Natural killer cell (primary cell): ENCODE measurements around the gene SGSM2. TPM values are rescaled to one million over a fixed set of nuclear protein-coding genes. Genes with fewer than 3 reads are reported as not detected.

Experiments used
- ATAC-seq, 3 donors: fragments of 150-1000 bp in 2 of 3; fragments of 200-7000 bp in 1 of 3; cut with Tn5 transposase; 1 replicate in 1 of 3; 2 replicates in 2 of 3; pipeline ENCODE4 v1.10.0; 2021; ENCODE audit warnings: mild to moderate bottlenecking in 2 of 3, moderate library complexity in 2 of 3
- DNase-seq, 2 donors: peaks; one replicate each; pipeline versions ENCODE4 v3.0.0 to v3.0.0-alpha.2; 2013 to 2021; ENCODE audit warnings: mixed read lengths in 1 of 2
- H3K27ac ChIP-seq: one replicate; pipeline ENCODE4 v1.5.1; 2013; ENCODE audit warnings: mild to moderate bottlenecking, low read length
- H3K27me3 ChIP-seq: one replicate; pipeline ENCODE4 v1.6.1; 2013; ENCODE audit warnings: low read length; ENCODE audit not compliant: control insufficient read depth, insufficient read depth
- H3K36me3 ChIP-seq: one replicate; pipeline ENCODE4 v1.6.1; 2013; ENCODE audit warnings: low read length; ENCODE audit not compliant: control insufficient read depth, insufficient read depth
- H3K4me1 ChIP-seq: one replicate; pipeline ENCODE4 v1.6.1; 2013; ENCODE audit warnings: low read length; ENCODE audit not compliant: control insufficient read depth, insufficient read depth
- H3K4me3 ChIP-seq: one replicate; pipeline ENCODE4 v1.5.1; 2013; ENCODE audit warnings: low read length
- H3K9me3 ChIP-seq: one replicate; pipeline ENCODE4 v1.6.1; 2013; ENCODE audit warnings: low read length; ENCODE audit not compliant: control insufficient read depth, insufficient read depth
- H3K27ac Mint-ChIP-seq, 2 donors: one replicate each; pipeline ENCODE4 v1.8.0; 2022; ENCODE audit warnings: mild to moderate bottlenecking in 2 of 2, mixed read lengths in 2 of 2, moderate library complexity in 1 of 2
- H3K27me3 Mint-ChIP-seq, 2 donors: one replicate each; pipeline ENCODE4 v1.8.0; 2022; ENCODE audit warnings: low read depth in 2 of 2, mixed read lengths in 2 of 2
- H3K36me3 Mint-ChIP-seq: one replicate; pipeline ENCODE4 v1.8.0; 2022; ENCODE audit warnings: mixed read lengths
- H3K4me1 Mint-ChIP-seq, 2 donors: one replicate each; pipeline ENCODE4 v1.8.0; 2022; ENCODE audit warnings: mixed read lengths in 2 of 2
- H3K4me3 Mint-ChIP-seq: one replicate; pipeline ENCODE4 v1.8.0; 2022; ENCODE audit warnings: mild to moderate bottlenecking, moderate library complexity, mixed read lengths
- H3K9me3 Mint-ChIP-seq, 2 donors: one replicate each; pipeline ENCODE4 v1.8.0; 2022; ENCODE audit warnings: mixed read lengths in 2 of 2
- WGBS: methylation state at CpG from one replicate; pipeline ENCODE4 v1.1.7; 2013; ENCODE audit warnings: missing lambda C conversion rate; ENCODE audit not compliant: insufficient coverage; 5-methylcytosine and 5-hydroxymethylcytosine counted together
- intact Hi-C: fragments of 100-400 bp; cut with micrococcal nuclease; formaldehyde crosslinking; loops from one replicate; pipeline ENCODE4 v1.14.2; 2022
- total RNA-seq, 4 donors: library from RNA; stranded (reverse); fragments of 120-200 nt in 1 of 4; gene quantifications; one replicate each; pipeline versions ENCODE4 v1.2.3 to v1.2.4, GENCODE V29; 2013 to 2022
- TF ChIP-seq, protein P1 (sequence below): fragments of 200-600 bp; IDR thresholded peaks from one replicate; pipeline ENCODE4 v1.8.0; 2022; ENCODE audit warnings: antibody characterized with exemption

SGSM2 gene
- total RNA-seq, 3 donors from 2014 or later (not counting 1 experiment from before 2014, with no cell fraction given): 65.4 to 75.7 (median 73.6) TPM

DNA sequence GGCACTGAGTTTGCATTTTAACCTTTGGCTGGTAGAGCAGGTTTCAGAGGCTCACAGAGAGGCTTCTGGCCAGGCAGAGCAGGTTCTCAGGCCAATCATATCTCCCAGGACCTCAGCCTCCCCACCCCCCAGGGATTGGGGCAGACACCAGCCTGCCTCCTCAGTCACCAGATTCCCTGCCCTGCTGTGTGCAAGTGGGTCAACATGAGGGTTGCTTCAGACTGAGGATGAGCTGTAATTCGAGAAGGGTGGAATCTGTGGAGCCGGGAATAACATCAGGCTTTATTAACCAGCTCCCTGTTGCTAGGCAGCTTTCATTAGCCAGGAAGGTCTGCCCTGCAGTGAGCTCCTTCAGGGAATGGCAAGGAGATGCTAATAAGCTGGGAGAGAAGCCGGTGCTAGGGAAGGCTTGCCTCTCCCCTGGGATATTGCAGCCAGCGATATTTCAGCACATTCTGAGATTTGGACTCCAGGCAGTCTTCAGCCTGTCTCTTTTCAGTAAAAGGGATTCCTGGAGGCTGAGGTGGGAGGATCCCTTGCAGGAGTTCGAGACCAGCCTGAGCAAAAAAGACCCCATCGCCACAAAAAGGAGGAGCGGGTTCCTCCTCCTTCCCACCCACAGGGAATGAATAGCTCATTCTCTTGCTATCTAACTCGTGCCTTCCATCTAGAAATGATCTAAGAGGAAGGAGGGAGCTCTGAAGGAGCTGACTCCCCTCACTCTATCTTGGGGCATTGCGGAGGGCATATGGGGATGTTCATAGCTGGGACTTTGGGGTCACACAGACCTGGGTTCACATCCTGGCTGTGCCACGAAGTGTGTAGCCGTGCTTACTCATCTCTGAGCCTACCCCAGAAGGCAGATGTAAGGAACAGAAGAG lies 10.7 kb downstream of the SGSM2 start:
- no peak for DNase-seq
- Mint-ChIP-seq H3K27ac (no peak overlapping the region), H3K4me3 (no peak overlapping the region), H3K27me3 (no peaks in the 10 kb centered on the region), H3K9me3 (no peaks in the 10 kb centered on the region), H3K36me3 (no peaks in the 10 kb centered on the region), H3K4me1 (peaks cover 0 to 3% of the 10 kb centered on the region in 2 donors)
- no peak overlapping the region for H3K4me3 ChIP-seq
- H3K27ac ChIP-seq: no peak overlapping the region
- 90% methylated on average over 9 of the region's 11 CpGs for WGBS
- peaks cover 3% of the 10 kb centered on the region for H3K4me1 ChIP-seq
- no peaks in the 10 kb centered on the region for H3K36me3 ChIP-seq
- TF ChIP-seq, protein P1, sequence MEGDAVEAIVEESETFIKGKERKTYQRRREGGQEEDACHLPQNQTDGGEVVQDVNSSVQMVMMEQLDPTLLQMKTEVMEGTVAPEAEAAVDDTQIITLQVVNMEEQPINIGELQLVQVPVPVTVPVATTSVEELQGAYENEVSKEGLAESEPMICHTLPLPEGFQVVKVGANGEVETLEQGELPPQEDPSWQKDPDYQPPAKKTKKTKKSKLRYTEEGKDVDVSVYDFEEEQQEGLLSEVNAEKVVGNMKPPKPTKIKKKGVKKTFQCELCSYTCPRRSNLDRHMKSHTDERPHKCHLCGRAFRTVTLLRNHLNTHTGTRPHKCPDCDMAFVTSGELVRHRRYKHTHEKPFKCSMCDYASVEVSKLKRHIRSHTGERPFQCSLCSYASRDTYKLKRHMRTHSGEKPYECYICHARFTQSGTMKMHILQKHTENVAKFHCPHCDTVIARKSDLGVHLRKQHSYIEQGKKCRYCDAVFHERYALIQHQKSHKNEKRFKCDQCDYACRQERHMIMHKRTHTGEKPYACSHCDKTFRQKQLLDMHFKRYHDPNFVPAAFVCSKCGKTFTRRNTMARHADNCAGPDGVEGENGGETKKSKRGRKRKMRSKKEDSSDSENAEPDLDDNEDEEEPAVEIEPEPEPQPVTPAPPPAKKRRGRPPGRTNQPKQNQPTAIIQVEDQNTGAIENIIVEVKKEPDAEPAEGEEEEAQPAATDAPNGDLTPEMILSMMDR: no peak
- intact Hi-C loops: no loop called here
- no peaks in the 10 kb centered on the region for H3K9me3 ChIP-seq
- ATAC-seq: no peak
- H3K27me3 ChIP-seq: no peaks in the 10 kb centered on the region

DNA sequence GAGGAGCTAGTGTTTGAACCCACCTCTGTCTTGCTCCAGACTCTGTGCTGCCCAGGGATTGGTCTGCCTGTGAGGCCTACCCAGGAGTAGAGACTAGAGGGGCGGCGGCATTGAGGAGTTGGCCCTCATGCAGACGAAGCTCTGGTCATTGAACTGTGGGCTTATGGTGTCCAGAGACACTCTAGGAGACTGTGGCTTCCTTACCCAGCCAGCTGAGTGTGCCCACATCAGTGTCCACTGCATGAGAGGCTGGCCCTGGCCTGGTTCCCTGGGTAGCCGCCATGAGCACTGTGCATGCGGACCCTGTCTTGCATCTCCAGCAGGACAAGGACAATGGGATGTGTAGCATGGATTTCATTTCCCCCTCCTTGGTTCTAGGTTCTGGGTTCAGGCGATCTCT lies 14.0 kb downstream of the SGSM2 start:
- Histone ChIP-seq H3K27me3 (no peaks in the 10 kb centered on the region), H3K4me1 (peaks cover 16% of the 10 kb centered on the region), H3K27ac (no peak overlapping the region), H3K36me3 (no peaks in the 10 kb centered on the region), H3K4me3 (no peak overlapping the region), H3K9me3 (no peaks in the 10 kb centered on the region)
- intact Hi-C loops: no loop called here
- 94% methylated on average over 6 of the region's 6 CpGs for WGBS
- H3K27me3 Mint-ChIP-seq: no peaks in the 10 kb centered on the region
- DNase-seq (no peak), ATAC-seq (no peak)
- no peaks in the 10 kb centered on the region for H3K36me3 Mint-ChIP-seq
- H3K9me3 Mint-ChIP-seq: no peaks in the 10 kb centered on the region
- no peak overlapping the region for H3K27ac Mint-ChIP-seq
- TF ChIP-seq, protein P1: no peak
- peaks cover 13 to 18% of the 10 kb centered on the region in 2 donors for H3K4me1 Mint-ChIP-seq
- no peak overlapping the region for H3K4me3 Mint-ChIP-seq

DNA sequence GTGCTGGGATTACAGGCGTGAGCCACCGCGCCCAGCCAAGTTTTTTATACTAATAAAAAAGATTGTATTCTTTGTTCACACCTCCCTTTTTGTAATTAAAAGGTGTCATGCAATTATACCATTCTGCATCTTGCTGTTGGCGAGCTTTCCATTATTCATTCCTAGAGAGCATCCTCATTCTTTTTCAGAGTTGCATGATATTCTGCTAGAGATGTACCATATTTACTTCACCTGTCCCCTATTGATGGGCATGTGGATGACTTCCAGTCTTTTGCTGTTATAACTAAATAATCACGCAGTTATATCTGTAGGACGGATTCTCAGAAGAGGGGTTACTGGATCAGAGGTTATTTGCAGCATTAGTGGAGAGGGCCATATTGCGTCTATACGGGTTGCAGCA lies 17.0 kb downstream of the SGSM2 start:
- ATAC-seq (no peak), DNase-seq (no peak)
- TF ChIP-seq, protein P1: no peak
- Histone ChIP-seq H3K9me3 (no peaks in the 10 kb centered on the region), H3K36me3 (peaks cover 2% of the 10 kb centered on the region), H3K27me3 (no peaks in the 10 kb centered on the region), H3K4me1 (peaks cover 16% of the 10 kb centered on the region), H3K4me3 (no peak overlapping the region), H3K27ac (no peak overlapping the region)
- Mint-ChIP-seq H3K27ac (no peak overlapping the region), H3K27me3 (no peaks in the 10 kb centered on the region), H3K36me3 (no peaks in the 10 kb centered on the region), H3K4me3 (no peak overlapping the region), H3K9me3 (no peaks in the 10 kb centered on the region), H3K4me1 (peaks cover 13 to 18% of the 10 kb centered on the region in 2 donors)
- WGBS: 75% methylated on average over 4 of the region's 8 CpGs
- intact Hi-C loops: no loop called here
